ENCODE measurements around the gene GPATCH1. TPM values are rescaled to one million over a fixed set of nuclear protein-coding genes. Genes with fewer than 3 reads are reported as not detected.

GPATCH1 gene
- total and polyA plus RNA-seq, 2 experiments from 2014 or later, result 5.7 to 6.4 TPM

DNA sequence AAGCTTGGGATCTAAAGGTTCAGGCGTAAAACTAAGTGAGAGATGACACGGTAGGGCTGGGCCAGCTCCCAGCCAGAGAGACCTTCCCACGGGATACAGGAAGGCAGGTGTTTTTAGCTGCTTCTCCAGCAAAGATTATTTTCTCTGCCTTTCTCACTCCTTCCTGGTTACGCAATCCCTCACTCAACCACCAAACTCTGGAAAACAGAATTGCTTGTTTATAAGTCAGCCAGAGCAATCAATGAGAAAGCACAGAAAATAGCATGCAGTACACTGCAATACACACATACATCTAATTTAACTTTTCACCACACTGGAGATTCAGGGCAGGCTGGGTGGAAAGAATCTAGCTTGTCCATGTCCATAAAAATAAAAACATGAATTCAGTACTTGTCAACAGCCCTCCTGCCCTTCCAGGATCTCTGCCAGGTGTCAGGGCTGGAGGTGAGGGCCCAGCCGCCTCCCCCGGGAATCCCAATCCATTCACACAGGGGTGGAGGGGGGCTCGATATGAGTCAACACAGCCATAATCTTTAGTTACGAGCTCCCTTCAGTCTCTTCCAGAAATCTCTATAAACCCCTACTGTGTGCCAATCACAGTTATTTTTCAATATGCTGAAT, 28.5 kb upstream of the GPATCH1 start:
- no peak overlapping the region for H3K4me3 ChIP-seq
- peaks cover 4% of the 10 kb centered on the region for H3K4me1 ChIP-seq (ENCODE audit: low read depth)
- peak in 1 of 2 donors; percentile 68 for DNase-seq (ENCODE audit: low read depth in 1 of 2, low spot score in 1 of 2)
- no peaks in the 10 kb centered on the region for H3K9me3 ChIP-seq (ENCODE audit: low read depth)
- no peaks in the 10 kb centered on the region for H3K27me3 ChIP-seq
- TF ChIP-seq, protein P1, sequence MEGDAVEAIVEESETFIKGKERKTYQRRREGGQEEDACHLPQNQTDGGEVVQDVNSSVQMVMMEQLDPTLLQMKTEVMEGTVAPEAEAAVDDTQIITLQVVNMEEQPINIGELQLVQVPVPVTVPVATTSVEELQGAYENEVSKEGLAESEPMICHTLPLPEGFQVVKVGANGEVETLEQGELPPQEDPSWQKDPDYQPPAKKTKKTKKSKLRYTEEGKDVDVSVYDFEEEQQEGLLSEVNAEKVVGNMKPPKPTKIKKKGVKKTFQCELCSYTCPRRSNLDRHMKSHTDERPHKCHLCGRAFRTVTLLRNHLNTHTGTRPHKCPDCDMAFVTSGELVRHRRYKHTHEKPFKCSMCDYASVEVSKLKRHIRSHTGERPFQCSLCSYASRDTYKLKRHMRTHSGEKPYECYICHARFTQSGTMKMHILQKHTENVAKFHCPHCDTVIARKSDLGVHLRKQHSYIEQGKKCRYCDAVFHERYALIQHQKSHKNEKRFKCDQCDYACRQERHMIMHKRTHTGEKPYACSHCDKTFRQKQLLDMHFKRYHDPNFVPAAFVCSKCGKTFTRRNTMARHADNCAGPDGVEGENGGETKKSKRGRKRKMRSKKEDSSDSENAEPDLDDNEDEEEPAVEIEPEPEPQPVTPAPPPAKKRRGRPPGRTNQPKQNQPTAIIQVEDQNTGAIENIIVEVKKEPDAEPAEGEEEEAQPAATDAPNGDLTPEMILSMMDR (IDR thresholded peaks at IDR 0.05; ENCODE audit: low read depth, low read length), result no peak
- peak overlapping the region; percentile 54 for H3K27ac ChIP-seq
- H3K36me3 ChIP-seq, result no peaks in the 10 kb centered on the region

DNA sequence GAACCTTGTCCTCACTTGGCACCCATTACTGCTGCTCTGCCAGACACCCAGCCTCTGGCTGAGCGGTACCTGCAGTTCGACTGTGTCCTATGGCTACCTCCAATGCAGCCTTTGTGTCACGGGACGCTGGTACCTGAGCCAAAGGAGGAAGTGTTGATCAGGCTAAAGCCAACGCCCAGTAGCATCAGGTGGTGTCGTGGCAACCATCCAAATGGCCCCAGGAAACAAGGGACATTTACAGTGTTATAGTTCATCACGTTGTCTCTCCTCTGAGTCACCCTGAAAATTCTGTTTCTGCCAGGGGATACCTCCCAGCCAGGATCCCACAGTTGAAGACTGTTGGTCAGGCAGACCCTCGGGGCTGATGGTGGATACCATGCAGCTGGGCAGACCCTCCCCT, 26.4 kb upstream of the GPATCH1 start:
- DNase-seq (ENCODE audit: low read depth in 1 of 2, low spot score in 1 of 2), result no peak
- TF ChIP-seq, protein P1 (IDR thresholded peaks at IDR 0.05; ENCODE audit: low read depth, low read length), result no peak
- Histone ChIP-seq H3K36me3 (no peaks in the 10 kb centered on the region), H3K27me3 (no peaks in the 10 kb centered on the region), H3K27ac (no peak overlapping the region), H3K4me1 (ENCODE audit: low read depth) (no peaks in the 10 kb centered on the region), H3K9me3 (ENCODE audit: low read depth) (no peaks in the 10 kb centered on the region), H3K4me3 (no peak overlapping the region)

DNA sequence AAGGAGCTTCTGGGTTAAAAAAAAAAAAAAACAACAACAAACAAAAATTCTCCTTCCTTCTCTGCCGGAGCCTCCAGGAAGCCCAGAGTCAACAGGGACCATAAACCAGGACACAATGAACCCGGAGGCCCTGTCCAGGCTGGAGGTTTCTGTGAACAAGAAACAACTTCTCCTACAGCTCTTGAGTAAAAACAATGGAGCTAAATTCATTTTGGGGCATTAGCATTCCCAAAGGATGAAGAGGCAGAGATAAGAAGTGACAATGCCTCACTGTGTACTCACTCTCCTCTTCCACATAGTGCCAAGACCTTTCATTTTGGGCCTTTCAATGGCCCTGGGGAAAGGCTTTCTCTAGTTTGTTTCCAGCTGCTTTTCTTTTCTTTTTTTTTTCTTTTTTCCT, 25.3 kb upstream of the GPATCH1 start:
- H3K27ac ChIP-seq, result no peak overlapping the region
- no peak overlapping the region for H3K4me3 ChIP-seq

DNA sequence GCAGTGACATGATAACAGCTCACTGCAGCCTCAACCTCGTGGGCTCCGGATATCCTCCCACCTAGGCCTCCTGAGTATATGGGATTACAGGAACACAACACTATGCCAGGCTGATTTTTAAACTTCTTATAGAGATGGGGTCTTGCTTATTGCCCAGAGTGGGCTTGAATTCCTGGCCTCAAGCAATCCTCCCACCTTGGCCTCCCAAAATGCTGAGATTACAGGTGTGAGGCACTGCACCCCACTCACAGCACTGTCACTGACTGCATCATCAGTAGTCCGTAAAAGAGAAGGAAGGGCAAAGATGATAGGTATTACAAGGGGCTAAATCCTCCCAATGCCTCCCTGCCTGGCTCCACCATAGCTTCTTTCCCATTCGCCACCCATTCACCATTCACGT, 20.4 kb upstream of the GPATCH1 start:
- Histone ChIP-seq H3K36me3 (no peaks in the 10 kb centered on the region), H3K9me3 (ENCODE audit: low read depth) (no peaks in the 10 kb centered on the region), H3K4me3 (no peak overlapping the region), H3K27me3 (peaks cover 3% of the 10 kb centered on the region), H3K27ac (no peak overlapping the region), H3K4me1 (ENCODE audit: low read depth) (peaks cover 5% of the 10 kb centered on the region)
- no peak for DNase-seq (ENCODE audit: low read depth in 1 of 2, low spot score in 1 of 2)
- TF ChIP-seq, protein P1 (IDR thresholded peaks at IDR 0.05; ENCODE audit: low read depth, low read length), result no peak

More for the DNA sequence above, 25.3 kb upstream of the GPATCH1 start:
- Histone ChIP-seq H3K9me3 (ENCODE audit: low read depth) (no peaks in the 10 kb centered on the region), H3K4me1 (ENCODE audit: low read depth) (no peaks in the 10 kb centered on the region), H3K36me3 (no peaks in the 10 kb centered on the region), H3K27me3 (no peaks in the 10 kb centered on the region)
- peak in 1 of 2 donors; percentile 77 for DNase-seq (ENCODE audit: low read depth in 1 of 2, low spot score in 1 of 2)
- TF ChIP-seq, protein P1 (IDR thresholded peaks at IDR 0.05; ENCODE audit: low read depth, low read length), result no peak

DNA sequence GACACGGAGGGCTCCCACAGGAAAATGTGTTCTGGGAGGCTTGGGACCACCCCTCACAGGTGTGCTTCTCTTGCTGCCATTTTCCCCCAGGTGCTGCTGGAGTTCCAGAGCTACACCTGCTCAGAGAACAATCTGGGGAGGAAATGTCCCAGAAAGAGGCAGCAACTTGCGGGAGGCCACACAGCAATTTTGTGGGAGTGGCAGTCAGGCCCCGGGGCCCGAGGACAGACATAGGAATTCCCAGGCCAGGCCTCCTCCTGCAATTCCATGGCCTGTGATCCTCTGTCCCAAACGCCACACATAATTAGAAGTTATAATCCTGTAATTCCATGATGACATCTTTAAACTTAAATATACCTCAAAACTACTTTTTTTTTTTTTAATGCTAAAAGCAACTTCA, 18.1 kb upstream of the GPATCH1 start:
- DNase-seq (ENCODE audit: low read depth in 1 of 2, low spot score in 1 of 2), result no peak
- H3K4me1 ChIP-seq (ENCODE audit: low read depth), result peaks cover 5% of the 10 kb centered on the region
- no peak overlapping the region for H3K4me3 ChIP-seq

More for the DNA sequence above, 18.1 kb upstream of the GPATCH1 start:
- no peak overlapping the region for H3K27ac ChIP-seq
- TF ChIP-seq, protein P1 (IDR thresholded peaks at IDR 0.05; ENCODE audit: low read depth, low read length), result no peak
- H3K36me3 ChIP-seq, result no peaks in the 10 kb centered on the region
- peaks cover 3% of the 10 kb centered on the region for H3K27me3 ChIP-seq
- no peaks in the 10 kb centered on the region for H3K9me3 ChIP-seq (ENCODE audit: low read depth)

Data from cardiac muscle cell (in vitro differentiated cells and primary cell).